OCI-LY1 (cell line): ENCODE results near the gene VMP1.

ENCODE experiments used
- H2AFZ ChIP-seq: fragments of 200-600 bp; sonication (generic), shearing (Covaris generic); 2 replicates; pipeline ENCODE4 v1.6.0; 2014; ENCODE audit warnings: antibody characterized with exemption, mild to moderate bottlenecking, low read length
- H3F3A ChIP-seq: fragments of 200-600 bp; sonication (generic), shearing (Covaris generic); 2 replicates; pipeline ENCODE4 v1.6.0; 2014; ENCODE audit warnings: mild to moderate bottlenecking, antibody characterized with exemption, low read length, moderate library complexity; ENCODE audit not compliant: insufficient read depth
- H3K27ac ChIP-seq: fragments of 200-600 bp; sonication (generic); 2 replicates; pipeline ENCODE4 v1.5.1; 2014; ENCODE audit warnings: low read length, mixed run types, mild to moderate bottlenecking, low read depth; ENCODE audit not compliant: poor library complexity, severe bottlenecking
- H3K27me3 ChIP-seq: fragments of 200-600 bp; sonication (generic); 2 replicates; pipeline ENCODE4 v1.6.0; 2014; ENCODE audit warnings: antibody characterized with exemption, mild to moderate bottlenecking, low read length, moderate library complexity; ENCODE audit not compliant: insufficient read depth
- H3K36me3 ChIP-seq: fragments of 200-600 bp; sonication (generic); 2 replicates; pipeline ENCODE4 v1.6.1; 2014; ENCODE audit warnings: mild to moderate bottlenecking, antibody characterized with exemption, low read length, moderate library complexity, mixed read lengths; ENCODE audit not compliant: insufficient read depth
- H3K4me1 ChIP-seq: fragments of 200-600 bp; sonication (generic); 2 replicates; pipeline ENCODE4 v1.5.1; 2014; ENCODE audit warnings: mild to moderate bottlenecking, low read length, moderate library complexity; ENCODE audit not compliant: insufficient read depth, severe bottlenecking
- H3K4me2 ChIP-seq: fragments of 200-600 bp; sonication (generic), shearing (Covaris generic); 2 replicates; pipeline ENCODE4 v1.6.1; 2014; ENCODE audit warnings: low read length
- H3K4me3 ChIP-seq: fragments of 200-600 bp; sonication (generic); 2 replicates; pipeline ENCODE4 v1.5.1; 2014; ENCODE audit warnings: low read length, low read depth, mild to moderate bottlenecking, mixed read lengths; ENCODE audit not compliant: poor library complexity, severe bottlenecking
- H3K79me2 ChIP-seq: fragments of 200-600 bp; shearing (Covaris generic); 2 replicates; pipeline ENCODE4 v1.6.1; 2016; ENCODE audit warnings: mixed run types, low read length, mixed read lengths; ENCODE audit not compliant: insufficient read depth
- H3K9ac ChIP-seq: fragments of 200-600 bp; sonication (generic), shearing (Covaris generic); 2 replicates; pipeline ENCODE4 v1.6.1; 2014; ENCODE audit warnings: mild to moderate bottlenecking, low read length, mixed read lengths
- H3K9me2 ChIP-seq: fragments of 200-600 bp; sonication (generic), shearing (Covaris generic); 2 replicates; pipeline ENCODE4 v1.6.1; 2014; ENCODE audit warnings: low read depth, mild to moderate bottlenecking, low read length, mixed read lengths
- H3K9me3 ChIP-seq: fragments of 200-600 bp; shearing (Covaris generic); 2 replicates; pipeline ENCODE4 v1.6.1; 2014; ENCODE audit warnings: low read length, mixed read lengths
- H4K20me1 ChIP-seq: fragments of 200-600 bp; sonication (generic), shearing (Covaris generic); 2 replicates; pipeline ENCODE4 v1.6.0; 2016; ENCODE audit warnings: mild to moderate bottlenecking, low read length; ENCODE audit not compliant: insufficient read depth
- CTCF ChIP-seq: fragments of 200-600 bp; sonication (generic), shearing (Covaris generic); IDR thresholded peaks from 2 replicates; pipeline ENCODE4 v1.5.1; 2017; ENCODE audit warnings: mild to moderate bottlenecking, antibody characterized with exemption, low read length, moderate library complexity, mixed read lengths
- EZH2 ChIP-seq: fragments of 200-600 bp; sonication (generic), shearing (Covaris generic); IDR thresholded peaks from 2 replicates; pipeline ENCODE4 v1.8.0; 2017; ENCODE audit warnings: borderline replicate concordance, mixed run types, mild to moderate bottlenecking, antibody characterized with exemption, low read length, moderate library complexity, mixed read lengths

VMP1 gene

GRCh38 chr17:59876107-59876506 lies 168.7 kb downstream of the VMP1 start:
- Histone ChIP-seq H3K4me1 (no peaks in the 10 kb centered on the region), H3K9me3 (no peaks in the 10 kb centered on the region), H3K4me3 (no peak overlapping the region), H2AFZ (no peak overlapping the region), H3K9me2 (no peaks in the 10 kb centered on the region), H3K79me2 (no peaks in the 10 kb centered on the region), H3K27me3 (no peaks in the 10 kb centered on the region), H3K4me2 (no peak overlapping the region), H3K36me3 (peaks cover 59% of the 10 kb centered on the region), H3F3A (no peaks in the 10 kb centered on the region), H4K20me1 (no peaks in the 10 kb centered on the region), H3K9ac (no peak overlapping the region), H3K27ac (no peak overlapping the region)
- TF ChIP-seq EZH2 (no peak), CTCF (no peak)

- Histone ChIP-seq H3K27me3 (no peaks in the 10 kb centered on the region), H3K9me2 (no peaks in the 10 kb centered on the region), H3F3A (no peaks in the 10 kb centered on the region), H3K36me3 (peaks cover 57% of the 10 kb centered on the region), H4K20me1 (no peaks in the 10 kb centered on the region), H3K79me2 (no peaks in the 10 kb centered on the region), H3K9me3 (no peaks in the 10 kb centered on the region), H2AFZ (no peak overlapping the region), H3K4me1 (no peaks in the 10 kb centered on the region), H3K27ac (no peak overlapping the region), H3K9ac (no peak overlapping the region), H3K4me2 (no peak overlapping the region), H3K4me3 (no peak overlapping the region)
- TF ChIP-seq CTCF, result no peak
- no peak for TF ChIP-seq EZH2
Measured at GRCh38 chr17:59877965-59878364, 170.5 kb downstream of the VMP1 start.

GRCh38 chr17:59878624-59879023 lies 171.2 kb downstream of the VMP1 start:
- no peaks in the 10 kb centered on the region for H3K79me2 ChIP-seq
- no peaks in the 10 kb centered on the region for H3K4me1 ChIP-seq
- no peak overlapping the region for H3K4me2 ChIP-seq
- no peaks in the 10 kb centered on the region for H3K27me3 ChIP-seq
- no peaks in the 10 kb centered on the region for H3K9me2 ChIP-seq
- H3K36me3 ChIP-seq, result peaks cover 58% of the 10 kb centered on the region
- H4K20me1 ChIP-seq, result no peaks in the 10 kb centered on the region
- no peaks in the 10 kb centered on the region for H3K9me3 ChIP-seq
- no peak overlapping the region for H3K4me3 ChIP-seq
- no peak overlapping the region for H3K27ac ChIP-seq
- TF ChIP-seq CTCF (no peak), EZH2 (no peak)
- no peak overlapping the region for H2AFZ ChIP-seq
- H3F3A ChIP-seq, result no peaks in the 10 kb centered on the region
- no peak overlapping the region for H3K9ac ChIP-seq
